Chondrocyte (in vitro differentiated cells): ENCODE measurements around the gene OR1I1. TPM values are rescaled to one million over a fixed set of nuclear protein-coding genes. Genes with fewer than 3 reads are reported as not detected.

Experiments used
- DNase-seq: peaks from one replicate; pipeline ENCODE4 v3.0.0; 2021; ENCODE audit warnings: mixed read lengths, low spot score
- H3K27ac Mint-ChIP-seq: one replicate; pipeline ENCODE4 v1.8.0; 2021; ENCODE audit warnings: mild to moderate bottlenecking, moderate library complexity, mixed read lengths; ENCODE audit not compliant: unreplicated experiment
- H3K27me3 Mint-ChIP-seq: 2 replicates; pipeline ENCODE4 v1.8.0; 2021; ENCODE audit warnings: low read depth, mixed read lengths
- H3K36me3 Mint-ChIP-seq: 2 replicates; pipeline ENCODE4 v1.8.0; 2021; ENCODE audit warnings: low read depth, mixed read lengths
- H3K4me1 Mint-ChIP-seq: 2 replicates; pipeline ENCODE4 v1.8.0; 2021; ENCODE audit warnings: low read depth, mild to moderate bottlenecking, mixed read lengths
- H3K4me3 Mint-ChIP-seq: one replicate; pipeline ENCODE4 v1.8.0; 2021; ENCODE audit warnings: mild to moderate bottlenecking, moderate library complexity, mixed read lengths; ENCODE audit not compliant: unreplicated experiment
- H3K9me3 Mint-ChIP-seq: 2 replicates; pipeline ENCODE4 v1.8.0; 2021; ENCODE audit warnings: low read depth, mixed read lengths
- CTCF ChIP-seq: fragments of 200-600 bp; sonication (generic); IDR thresholded peaks from 2 replicates; pipeline ENCODE4 v1.5.0; 2021; ENCODE audit warnings: antibody characterized with exemption, mild to moderate bottlenecking, moderate library complexity
- total RNA-seq: library from RNA; stranded (reverse); gene quantifications from 3 replicates; pipeline ENCODE4 v1.2.1, GENCODE V29; 2021

OR1I1 gene
- total RNA-seq, 1 donor from 2014 or later: not detected

DNA sequence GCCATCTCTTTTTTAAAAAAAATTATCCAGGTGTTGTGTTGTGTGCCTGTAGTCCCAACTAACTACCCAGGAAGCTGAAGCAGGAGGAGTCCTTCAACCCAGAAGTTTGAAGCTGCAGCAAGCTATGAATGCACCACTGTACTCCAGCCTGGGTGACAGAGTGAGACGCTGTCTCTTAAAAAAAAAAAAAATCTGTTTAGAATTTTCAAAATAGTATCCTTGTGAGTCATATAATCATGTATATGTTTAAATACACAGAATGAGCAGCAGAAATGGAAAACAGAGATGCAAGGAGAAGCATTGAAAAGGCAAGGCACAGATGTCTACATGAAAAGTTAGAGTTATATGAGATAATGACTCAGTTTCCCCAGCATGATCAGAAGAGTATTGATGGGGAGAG, 56.4 kb downstream of the OR1I1 start:
- Mint-ChIP-seq H3K4me1 (peaks cover 10% of the 10 kb centered on the region), H3K27me3 (no peaks in the 10 kb centered on the region), H3K9me3 (peaks cover 12% of the 10 kb centered on the region), H3K4me3 (no peak overlapping the region), H3K27ac (peak overlapping the region; percentile 68), H3K36me3 (peaks cover 3% of the 10 kb centered on the region)
- DNase-seq: no peak
- TF ChIP-seq CTCF: no peak

GRCh38 chr19:15141143-15141542, 59.1 kb downstream of the OR1I1 start:
- Mint-ChIP-seq H3K9me3 (peaks cover 12% of the 10 kb centered on the region), H3K4me1 (peaks cover 10% of the 10 kb centered on the region), H3K4me3 (no peak overlapping the region), H3K36me3 (peaks cover 3% of the 10 kb centered on the region), H3K27ac (no peak overlapping the region), H3K27me3 (no peaks in the 10 kb centered on the region)
- no peak for TF ChIP-seq CTCF
- no peak for DNase-seq

DNA sequence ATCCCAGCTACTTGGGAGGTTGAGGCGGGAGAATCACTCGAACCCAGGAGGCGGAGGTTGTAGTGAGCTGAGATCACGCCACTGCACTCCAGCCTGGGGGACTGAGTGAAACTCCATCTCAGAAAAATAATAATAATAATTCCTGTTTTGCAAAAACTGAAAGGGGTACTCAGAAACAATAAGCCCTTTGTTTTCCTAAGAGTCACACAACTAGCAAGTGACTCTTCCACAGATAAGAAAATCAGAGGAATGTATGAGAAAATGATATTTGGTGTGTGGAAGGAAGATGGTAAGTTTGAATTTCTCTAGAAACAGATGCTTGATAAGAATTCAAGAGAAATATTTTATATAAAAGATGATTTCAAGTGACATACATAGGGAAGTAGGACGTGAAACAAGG, 60.3 kb downstream of the OR1I1 start:
- Mint-ChIP-seq H3K4me1 (peaks cover 10% of the 10 kb centered on the region), H3K9me3 (peaks cover 12% of the 10 kb centered on the region), H3K4me3 (no peak overlapping the region), H3K27ac (no peak overlapping the region), H3K36me3 (peaks cover 3% of the 10 kb centered on the region), H3K27me3 (no peaks in the 10 kb centered on the region)
- DNase-seq: no peak
- no peak for TF ChIP-seq CTCF

Other genes with a start within 250 kb of the OR1I1 start
- gene OR7A5, start 247.0 kb upstream of the OR1I1 start, total RNA-seq: not detected in 3 replicates
- not detected in 3 replicates for gene OR7C1, start 247.0 kb upstream of the OR1I1 start, total RNA-seq
- gene OR7A10, start 233.3 kb upstream of the OR1I1 start, total RNA-seq: not detected in 3 replicates
- not detected in 3 replicates for gene OR7A17, start 196.1 kb upstream of the OR1I1 start, total RNA-seq
- not detected in 3 replicates for gene OR7C2, start 140.7 kb upstream of the OR1I1 start, total RNA-seq
- gene SLC1A6, start 102.3 kb upstream of the OR1I1 start, total RNA-seq: not detected in 3 replicates
- not detected in 3 replicates for gene CASP14, start 32.7 kb upstream of the OR1I1 start, total RNA-seq
- 49.3 to 98.0 TPM (median 96.3 TPM) in 3 replicates for gene SYDE1, start 25.2 kb downstream of the OR1I1 start, total RNA-seq
- gene NOTCH3, start 118.8 kb downstream of the OR1I1 start, total RNA-seq: 78.6 to 559 TPM (median 553 TPM) in 3 replicates
- gene EPHX3, start 150.2 kb downstream of the OR1I1 start, total RNA-seq: 0.15 to 0.38 TPM in 2 of 3 replicates, not detected in the other